K562 (cell line): Measurements from ENCODE around the gene DUSP28. TPM values are rescaled to one million over a fixed set of nuclear protein-coding genes. Genes with fewer than 3 reads are reported as not detected.

Experiments used
- ATAC-seq: fragments of 200-7000 bp; cut with Tn5 transposase; 3 replicates; pipeline ENCODE4 v1.9.1; 2020; ENCODE audit warnings: moderate library complexity
- BruUV-seq: library from RNA; stranded (reverse); fragments of 400-500 nt; replicated peaks from 2 replicates; lab custom pipeline; 2021; lab: Mats Ljungman, UMichigan
- CTCF ChIA-PET: fragments of 300-600 bp; formaldehyde crosslinking; extraction: SDS; loops from one replicate; lab custom pipeline; 2021; ENCODE audit warnings: low intra/inter-chr PET ratio; lab: Yijun Ruan, JAX
- POLR2A ChIA-PET: fragments of 300-600, 350-650 bp; sonication (Branson Sonifier 250); formaldehyde crosslinking; extraction: SDS; loops from one replicate; lab custom pipeline; 2021; ENCODE audit warnings: antibody characterized with exemption, inconsistent platforms; lab: Yijun Ruan, JAX
- DNase-seq, 4 experiments: peaks; one replicate each; pipeline versions ENCODE4 v3.0.0 to v3.0.0-alpha.2; 2011 to 2018; ENCODE audit warnings: low spot score in 3 of 4, mixed read lengths in 3 of 4; ENCODE audit errors: extremely low read depth in 1 of 4
- FAIRE-seq: peaks from 2 replicates; lab custom pipeline; 2011; peaks lifted over from hg19 to GRCh38; lab: Jason Lieb, UNC
- H2AFZ ChIP-seq: 2 replicates; pipeline ENCODE4 v1.6.0; 2011; ENCODE audit warnings: low read depth, low read length, control low read depth, inconsistent platforms
- H3K27ac ChIP-seq: fragments of 200-600 bp; 3 replicates; pipeline ENCODE4 v1.8.0; 2011; ENCODE audit warnings: low read depth, mild to moderate bottlenecking, control low read depth, inconsistent platforms, low read length, moderate library complexity, mixed read lengths; ENCODE audit errors: extremely low read depth
- H3K27me3 ChIP-seq, 2 experiments: fragments of 300-600 bp in 1 of 2; 2 replicates in 1 of 2; 3 replicates in 1 of 2; pipeline versions ENCODE4 v1.6.0 to v1.8.0; 2011; ENCODE audit warnings: inconsistent platforms in 2 of 2, low read length in 2 of 2, mild to moderate bottlenecking in 1 of 2, mixed read lengths in 1 of 2, moderate library complexity in 1 of 2; ENCODE audit not compliant: control insufficient read depth in 2 of 2, insufficient read depth in 2 of 2
- H3K36me3 ChIP-seq: fragments of 300-600 bp; 3 replicates; pipeline ENCODE4 v1.8.0; 2011; ENCODE audit warnings: mild to moderate bottlenecking, low read length, inconsistent platforms; ENCODE audit not compliant: control insufficient read depth, insufficient read depth
- H3K4me1 ChIP-seq, 2 experiments: fragments of 200-600 bp in 1 of 2; replicated peaks in 1 of 2; 2 replicates in 1 of 2; 3 replicates in 1 of 2; pipeline versions ENCODE4 v1.5.1 to v1.8.0; 2011; ENCODE audit warnings: inconsistent platforms in 2 of 2, low read length in 2 of 2, mild to moderate bottlenecking in 1 of 2, mixed read lengths in 1 of 2, moderate library complexity in 1 of 2; ENCODE audit not compliant: control insufficient read depth in 2 of 2, insufficient read depth in 2 of 2
- H3K4me2 ChIP-seq: 2 replicates; pipeline ENCODE4 v1.6.1; 2011; ENCODE audit warnings: low read length, control low read depth, inconsistent platforms, mixed read lengths; ENCODE audit not compliant: insufficient read depth
- H3K4me3 ChIP-seq: fragments of 200-600 bp; sonication (generic), shearing (Covaris generic); 2 replicates; pipeline ENCODE4 v1.5.1; 2016; ENCODE audit warnings: control low read depth, inconsistent platforms
- H3K79me2 ChIP-seq: fragments of 200-600 bp; 3 replicates; pipeline ENCODE4 v1.8.0; 2011; ENCODE audit warnings: low read length, inconsistent platforms; ENCODE audit not compliant: control insufficient read depth, insufficient read depth
- H3K9ac ChIP-seq, 2 experiments: 2 replicates each; pipeline versions ENCODE4 v1.6.0 to v1.6.1; 2011; ENCODE audit warnings: low read depth in 2 of 2, low read length in 2 of 2, control low read depth in 1 of 2, inconsistent platforms in 1 of 2, mild to moderate bottlenecking in 1 of 2, mixed read lengths in 1 of 2; ENCODE audit not compliant: insufficient read depth in 1 of 2
- H3K9me1 ChIP-seq: one replicate; pipeline ENCODE4 v1.6.0; 2011; ENCODE audit warnings: inconsistent platforms, mild to moderate bottlenecking, low read length, moderate library complexity; ENCODE audit not compliant: control insufficient read depth, insufficient read depth
- H3K9me3 ChIP-seq: replicated peaks from 2 replicates; pipeline ENCODE4 v1.5.1; 2011; ENCODE audit warnings: low read depth, low read length, inconsistent platforms; ENCODE audit not compliant: control insufficient read depth, insufficient read depth
- H4K20me1 ChIP-seq: replicated peaks from 2 replicates; pipeline ENCODE4 v1.6.1; 2011; ENCODE audit warnings: low read length, inconsistent platforms, mixed read lengths; ENCODE audit not compliant: control insufficient read depth, insufficient read depth
- CHD1 ChIP-seq: fragments of 200-600 bp; sonication (generic); IDR thresholded peaks from one replicate; pipeline ENCODE4 v1.6.1; 2012; ENCODE audit warnings: mild to moderate bottlenecking, moderate library complexity, low read length, inconsistent platforms
- DNMT1 ChIP-seq: fragments of 450-650 bp; IDR thresholded peaks from 2 replicates; pipeline ENCODE4 v1.6.1; 2016; ENCODE audit warnings: antibody characterized with exemption, mild to moderate bottlenecking
- KDM1A ChIP-seq, 2 experiments: fragments of 450-650 bp; IDR thresholded peaks; 2 replicates each; pipeline ENCODE4 v1.6.1; 2016; ENCODE audit warnings: mild to moderate bottlenecking in 2 of 2
- KLF1 ChIP-seq: fragments of 450-650 bp; IDR thresholded peaks from 2 replicates; pipeline ENCODE4 v1.6.1; 2016; ENCODE audit warnings: missing genetic modification characterization, missing compliant biosample characterization
- SMAD3 ChIP-seq: fragments of 450-650 bp; formaldehyde crosslinking; conservative IDR thresholded peaks from 2 replicates; pipeline ENCODE4 v1.4.0; 2020; ENCODE audit warnings: mild to moderate bottlenecking
- STAG1 ChIP-seq: sonication (generic); formaldehyde crosslinking; IDR thresholded peaks from 2 replicates; pipeline ENCODE4 v1.5.0; 2020; ENCODE audit warnings: missing genetic modification reagents, borderline replicate concordance
- ZNF398 ChIP-seq: fragments of 250-450 bp; sonication (Bioruptor Pico); IDR thresholded peaks from 2 replicates; pipeline ENCODE4 v1.8.0; 2021; ENCODE audit warnings: moderate library complexity, mild to moderate bottlenecking, inconsistent platforms
- WGBS: fragments of 100-300 bp; shearing (Covaris generic); methylation state at CpG from one replicate; pipeline ENCODE4 v1.1.6; 2016; ENCODE audit warnings: low coverage, mixed read lengths; ENCODE audit not compliant: insufficient coverage; ENCODE audit errors: missing lambda C conversion rate; 5-methylcytosine and 5-hydroxymethylcytosine counted together
- in situ Hi-C: fragments of 300-500 bp; cut with MboI; formaldehyde crosslinking; loops from 4 replicates; pipeline ENCODE4 v1.15.0; 2018; ENCODE audit warnings: inconsistent platforms, mixed read lengths
- intact Hi-C: fragments of 100-400 bp; cut with micrococcal nuclease; formaldehyde crosslinking; loops from 2 replicates; pipeline ENCODE4 v1.14.2; 2022
- polyA plus RNA-seq, 8 experiments: library from polyadenylated mRNA; depleted of rRNA in 4 of 8; stranded (reverse) in 5 of 8; unstranded in 3 of 8; fragments of >200 nt; fragmentation: Nextera tagmentation in 2 of 8; fragmentation: Illumina TruSeq in 1 of 8; extraction: Ambion mirVana in 2 of 8; extraction: Trizol in 1 of 8; gene quantifications; 2 replicates each; pipeline versions ENCODE4 v1.2.1 to v1.2.3, GENCODE V29; 2011 to 2014; ENCODE audit warnings: inconsistent platforms in 1 of 8, missing spikeins in 1 of 8
- total RNA-seq, 7 experiments: library from RNA; depleted of rRNA in 6 of 7; stranded (reverse); fragments of >200 nt in 6 of 7; fragmentation: Illumina TruSeq in 2 of 7; extraction: Trizol in 2 of 7; gene quantifications; 2 replicates each; pipeline versions ENCODE4 v1.2.1 to v1.2.3, GENCODE V29; 2011 to 2021; ENCODE audit warnings: low replicate concordance in 1 of 7

DUSP28 gene
- total and polyA plus RNA-seq, 9 of the 15 experiments (the other 6 are each of a cell fraction or from before 2014, with no cell fraction given), result 2.8 to 8.1 (median 4.2) TPM

GRCh38 chr2:240585681-240586197 lies 25.6 kb downstream of the DUSP28 start:
- in situ Hi-C loops, result no loop called here
- FAIRE-seq, result no peak
- Histone ChIP-seq H3K27me3 (no peaks in the 10 kb centered on the region), H3K4me2 (peak overlapping the region; percentile 93), H3K9ac (peak overlapping the region; percentile 82 to 95), H3K79me2 (peaks cover 59% of the 10 kb centered on the region), H3K27ac (peak overlapping the region; percentile 87; the same call in 1 of the 3 replicates), H3K36me3 (peaks cover 20% of the 10 kb centered on the region; the same call in 2 of the 3 replicates), H3K4me1 (peaks cover 31 to 49% of the 10 kb centered on the region in 2 experiments), H4K20me1 (no peaks in the 10 kb centered on the region; the same call in 1 of the 2 replicates), H2AFZ (no peak overlapping the region), H3K9me1 (no peaks in the 10 kb centered on the region), H3K9me3 (no peaks in the 10 kb centered on the region), H3K4me3 (peak overlapping the region; percentile 92)
- TF ChIP-seq CHD1, result peak; percentile 12
- no peak for TF ChIP-seq KLF1 (tag)
- TF ChIP-seq STAG1 (CRISPR knock-in tag), result no peak
- no peak for TF ChIP-seq SMAD3 (CRISPR knock-in tag)
- no peak for TF ChIP-seq ZNF398
- peak in 1 of 2 experiments; percentile 45; a peak in 2 of 4 replicates for TF ChIP-seq KDM1A (IDR thresholded peaks at IDR 0.05)
- no peak for TF ChIP-seq DNMT1
- DNase-seq, result no peak
- BruUV-seq, result TSS peak; percentile 68
- POLR2A ChIA-PET, result interaction anchor here (0.5 to 2.2 kb wide), 5 partner anchors 11 to 25 kb away, joined by 3 to 26 read pairs (median 6); no protein-coding TSS in a partner anchor
- 1% methylated on average over 12 of the region's 20 CpGs for WGBS
- CTCF ChIA-PET, result no interaction called here
- ATAC-seq, result no peak
- intact Hi-C loops, result no loop called here
